Nucleus accumbens (tissue), 56 donors: ENCODE measurements around the gene INTS11.

Experiments used
- DNase-seq, 56 donors: peaks; one replicate each; lab custom pipeline; 2025; lab: John Stamatoyannopoulos, UW

INTS11 gene

DNA sequence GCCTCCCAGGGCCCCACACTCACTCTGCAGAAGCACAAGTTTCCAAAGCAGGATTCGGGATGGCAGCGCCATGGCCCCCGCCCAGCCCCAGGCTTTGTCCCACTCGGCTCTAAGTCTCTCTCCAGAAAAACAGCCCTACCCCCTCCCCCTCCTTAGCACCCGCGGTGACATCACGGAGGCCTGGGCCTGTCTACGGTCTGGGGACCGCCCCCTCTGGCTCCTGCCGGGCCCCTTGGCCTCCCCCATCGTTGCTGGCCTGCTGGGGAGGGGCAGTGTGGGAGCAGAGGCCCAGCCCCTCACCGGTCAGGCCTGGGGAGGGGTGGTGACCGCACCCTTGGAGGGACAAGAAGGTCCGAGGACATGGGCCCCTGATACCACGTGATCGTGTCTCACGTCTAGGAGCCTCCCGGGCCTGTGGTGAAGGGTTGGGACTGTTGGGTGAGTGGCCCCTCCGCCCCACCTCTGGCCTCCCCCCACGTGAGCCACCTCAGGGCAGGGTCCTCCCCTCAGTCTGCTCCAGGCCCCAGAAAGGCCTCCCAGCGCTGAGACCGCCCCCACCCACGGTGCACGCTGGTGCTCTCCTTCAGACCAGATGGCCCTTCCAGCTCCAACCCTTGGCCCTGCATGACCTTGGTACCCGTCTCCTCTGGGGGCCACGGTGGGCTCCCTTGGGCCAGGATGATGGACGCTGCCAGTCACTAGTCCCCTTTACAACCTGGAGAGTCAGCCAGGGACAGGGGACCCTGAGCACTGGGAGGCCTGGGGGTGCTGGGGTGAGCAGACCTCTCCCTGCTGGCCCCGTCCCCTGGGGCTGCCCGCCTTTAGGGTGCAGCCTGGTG lies 34.2 kb upstream of the INTS11 start, which contains the start of gene MXRA8:
TSS of gene MXRA8 (minus strand) at position 123 of the 839 bp plus-strand sequence. CDS start at position 72, 51 bp downstream.
- peak in 9 of 56 donors; percentile 16 to 61 (median 39) for DNase-seq

- DNase-seq: no peak
Measured at GRCh38 chr1:1357871-1358432, 33.5 kb upstream of the INTS11 start.

DNA sequence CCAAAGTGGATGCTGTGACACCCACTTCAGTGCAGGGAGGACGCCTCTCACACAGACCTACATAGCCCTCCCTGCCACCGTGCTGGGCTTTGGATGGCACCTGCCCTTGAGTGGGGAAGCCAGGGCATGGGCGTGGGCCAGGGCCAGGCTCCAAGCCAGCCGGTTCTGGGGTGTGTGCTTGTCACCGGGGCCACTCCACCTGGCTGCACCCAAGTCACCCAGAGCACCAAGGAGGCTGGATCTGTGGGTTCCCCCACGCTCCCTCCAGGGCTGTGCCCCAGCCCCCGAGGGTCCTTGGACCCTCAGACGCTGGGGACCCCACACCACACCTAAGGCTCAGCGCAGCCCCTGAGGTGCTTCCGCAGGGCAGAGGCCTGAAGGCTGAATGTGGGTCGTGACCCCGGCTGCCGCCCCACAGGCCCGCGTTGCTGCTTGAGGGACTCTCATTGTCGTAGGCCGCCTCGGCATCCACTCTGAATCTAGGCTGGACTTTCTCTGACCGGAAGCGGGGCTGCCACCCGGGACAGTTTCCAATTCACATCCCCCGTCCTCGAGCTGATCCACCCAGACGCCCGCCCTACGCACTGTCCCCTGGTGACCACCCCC lies 32.4 kb upstream of the INTS11 start:
- DNase-seq: no peak

DNA sequence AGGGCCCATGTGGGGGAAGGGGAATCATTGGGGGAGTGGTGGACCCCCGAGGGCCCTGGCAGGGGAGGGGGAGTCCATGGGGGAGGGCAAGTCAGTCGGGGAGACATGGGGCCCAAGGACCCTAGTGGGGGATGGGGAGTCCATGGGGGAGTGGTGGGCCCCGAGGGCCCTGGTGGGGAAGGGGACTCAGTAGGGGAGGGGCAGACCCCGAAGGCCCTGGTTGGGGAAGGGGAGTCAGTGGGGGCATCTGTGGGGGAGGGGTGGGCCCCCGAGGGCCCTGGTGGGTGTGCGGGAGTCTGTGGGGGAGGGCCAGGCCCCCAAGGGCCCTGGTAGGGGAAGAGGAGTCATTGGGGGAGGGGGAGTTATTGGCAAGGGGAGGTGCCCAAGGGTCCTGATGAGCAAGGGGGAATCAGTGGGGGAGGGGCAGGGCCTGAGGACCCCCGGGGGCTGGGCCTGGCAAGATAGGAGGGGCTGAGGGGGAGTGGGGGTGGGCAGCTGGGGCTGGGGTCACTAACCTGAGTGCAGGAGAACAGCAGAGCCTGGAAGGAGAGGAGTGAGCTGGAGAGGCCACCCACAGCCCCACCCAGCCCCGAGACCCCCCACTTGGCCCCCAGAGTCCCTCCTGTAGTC lies 31.8 kb upstream of the INTS11 start:
- no peak for DNase-seq

DNA sequence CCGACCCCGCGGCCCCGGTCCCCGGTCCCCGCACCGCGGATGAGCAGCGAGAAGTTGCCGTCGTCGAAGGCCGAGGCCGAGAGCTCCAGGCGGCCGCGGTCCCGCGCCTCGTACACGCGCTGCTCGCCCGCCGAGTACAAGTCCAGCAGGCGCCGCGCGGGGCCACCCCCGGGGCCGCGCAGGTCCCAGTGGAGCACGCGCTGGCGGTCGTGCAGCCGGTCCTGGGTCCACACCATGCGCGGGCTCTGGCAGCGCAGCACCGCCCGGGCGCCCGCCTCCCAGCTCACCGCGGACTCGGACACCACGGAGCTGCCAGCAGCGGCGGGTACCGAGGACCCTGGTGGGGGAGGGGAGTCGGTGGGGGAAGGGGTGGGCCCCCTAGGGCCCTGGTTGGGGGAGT lies 31.0 kb upstream of the INTS11 start:
- DNase-seq: no peak

GRCh38 chr1:1354271-1355247 lies 30.1 kb upstream of the INTS11 start:
- no peak for DNase-seq

- no peak for DNase-seq
Measured at GRCh38 chr1:1353389-1354151, 29.1 kb upstream of the INTS11 start.

- no peak for DNase-seq
Measured at GRCh38 chr1:1352786-1353388, 28.4 kb upstream of the INTS11 start.

GRCh38 chr1:1351511-1352427 lies 27.3 kb upstream of the INTS11 start:
- DNase-seq: no peak

DNA sequence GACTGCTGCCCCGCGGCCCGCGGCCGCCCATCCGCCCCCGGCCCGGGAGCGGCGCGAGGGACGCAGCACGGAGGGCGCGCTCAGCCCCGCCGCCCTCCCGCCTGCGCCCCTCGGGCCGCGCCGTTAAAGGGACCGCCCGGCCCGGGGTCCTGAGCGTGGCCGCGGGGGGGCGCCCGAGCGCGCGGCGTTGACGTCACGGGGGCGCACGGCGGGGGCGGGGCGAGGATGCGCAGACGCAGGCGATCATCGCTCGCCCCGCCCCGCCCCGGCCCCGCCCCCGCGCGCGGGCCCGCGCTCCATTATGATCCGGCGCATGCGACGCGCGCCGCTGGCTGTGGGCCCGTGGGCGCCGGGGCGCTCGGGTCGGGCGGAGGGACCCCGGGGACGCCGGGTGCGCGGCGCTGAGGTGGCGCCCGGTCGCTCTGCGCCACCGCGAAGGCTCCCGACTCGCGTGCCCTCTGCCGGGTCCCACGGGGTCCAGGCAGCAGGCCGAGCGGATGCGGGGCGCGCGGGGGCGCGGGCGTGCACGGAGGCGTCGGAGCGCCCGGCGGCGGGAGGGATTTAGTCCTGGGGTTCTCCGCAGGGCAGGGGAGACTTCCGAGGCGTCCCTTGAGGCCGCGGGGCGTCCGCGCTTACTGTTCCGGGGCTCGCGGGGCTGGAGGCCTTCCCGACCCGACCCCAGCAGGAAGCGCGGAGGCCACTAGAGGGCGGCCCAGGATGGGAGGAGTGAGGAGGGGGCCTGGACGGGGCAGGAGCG lies 25.0 kb upstream of the INTS11 start, which contains the start of gene DVL1:
TSS of gene DVL1 (minus strand) at position 163 of the 757 bp plus-strand sequence. CDS start 353 bp downstream, outside the sequence.
- peak in 41 of 56 donors; percentile 33 to 81 (median 60) for DNase-seq

DNA sequence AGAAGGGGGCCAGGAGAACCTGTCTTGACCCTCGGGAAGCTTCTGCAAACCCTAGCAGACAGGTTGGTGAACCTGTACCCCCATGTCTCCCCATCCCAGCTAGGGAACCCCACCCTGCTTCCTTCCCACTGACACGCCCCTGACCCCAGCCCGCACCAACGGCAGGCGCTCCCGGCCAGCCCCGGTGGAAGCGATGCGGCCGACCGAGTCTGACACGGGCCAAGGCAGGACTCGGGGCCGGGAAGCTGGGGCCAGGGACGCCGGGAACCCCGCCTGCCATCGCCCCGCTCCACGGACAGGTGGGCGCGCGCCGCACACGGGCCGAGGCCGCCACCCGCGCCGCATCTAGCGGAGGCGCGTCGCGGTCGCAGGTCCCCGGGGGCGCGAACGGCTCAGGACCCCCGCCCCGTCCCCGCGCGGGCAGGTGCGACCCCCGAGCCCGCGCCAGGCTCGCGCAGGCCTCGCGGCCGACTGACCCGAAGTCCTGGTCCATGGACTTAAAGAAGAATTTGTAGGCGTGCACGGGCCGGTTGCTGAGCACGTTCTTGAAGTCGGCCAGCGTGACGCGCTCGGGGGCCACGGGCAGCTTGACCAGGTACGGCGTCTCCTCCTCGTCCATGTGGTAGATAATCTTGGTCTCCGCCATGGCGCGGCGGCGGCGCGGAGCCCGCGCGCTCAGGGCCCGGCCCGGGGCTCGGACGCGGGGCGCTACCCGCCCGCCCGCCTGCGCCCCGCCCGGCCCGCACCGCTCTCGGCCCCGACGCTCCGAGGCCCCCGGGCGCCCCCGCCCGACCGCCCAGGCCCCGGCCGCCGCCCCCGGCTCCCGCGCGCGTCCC lies 24.2 kb upstream of the INTS11 start:
- DNase-seq: peak in 5 of 56 donors; percentile 40 to 57 (median 49)

GRCh38 chr1:1347663-1348419 lies 23.4 kb upstream of the INTS11 start:
- no peak for DNase-seq

- DNase-seq: no peak
Measured at GRCh38 chr1:1347026-1347595, 22.7 kb upstream of the INTS11 start.

DNA sequence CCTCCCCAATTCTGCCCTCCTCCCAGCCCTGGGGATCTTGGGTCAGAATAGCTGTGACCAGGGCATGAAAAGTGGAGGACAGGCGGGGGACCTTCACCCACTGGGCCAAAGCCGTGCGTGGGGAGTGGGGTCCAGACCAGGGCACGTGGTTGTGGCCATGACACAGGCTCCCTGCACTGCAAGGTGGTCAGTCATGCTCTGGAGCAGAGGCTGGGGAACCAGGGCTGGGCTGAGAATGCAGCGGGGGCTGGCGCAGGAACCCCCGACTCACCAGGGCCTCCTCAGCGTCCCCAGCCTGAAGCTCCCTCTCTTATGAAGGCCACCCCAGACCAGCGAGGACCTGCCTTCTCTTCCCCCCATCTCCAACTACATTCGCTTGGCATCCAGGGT lies 22.0 kb upstream of the INTS11 start:
- no peak for DNase-seq
